Measurements from ENCODE around the gene ICAM3.

ICAM3 gene

DNA sequence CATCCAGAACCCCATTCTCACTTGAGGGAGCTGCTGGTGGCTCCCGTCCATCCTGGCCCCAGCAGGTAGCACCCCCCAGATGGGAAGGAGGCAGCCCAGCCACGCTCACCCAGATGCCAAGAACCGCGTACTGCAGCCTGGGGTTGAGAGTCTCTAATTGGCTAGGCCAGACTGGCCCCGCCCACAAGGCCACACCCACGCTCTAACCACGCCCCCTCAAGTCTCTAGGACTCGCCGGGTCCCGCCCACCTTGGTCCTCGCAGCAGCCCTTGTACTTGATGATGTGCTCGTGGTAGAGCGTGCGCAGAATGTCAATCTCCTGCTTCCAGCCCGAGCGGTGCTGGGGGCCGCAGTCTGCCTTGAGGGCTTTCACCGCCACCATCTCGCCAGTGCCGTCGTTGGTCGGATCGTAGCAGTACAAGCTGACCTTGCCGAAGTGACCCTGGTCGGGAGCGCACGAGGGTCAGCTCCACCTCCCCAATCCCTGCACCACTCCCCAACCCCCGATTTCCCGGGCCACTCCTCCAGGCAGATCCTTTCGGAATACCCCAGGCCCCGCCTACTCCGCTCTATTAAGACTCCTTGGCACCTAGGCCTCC is 14.5 kb upstream of the ICAM3 start:
- Histone ChIP-seq H3K27ac (ENCODE audit: low read depth, low read length) (no peak overlapping the region), H3K4me3 (ENCODE audit: insufficient read depth, low read length, poor library complexity, severe bottlenecking) (no peak overlapping the region), H3K9me2 (replicated peaks; ENCODE audit: insufficient read depth, low read length) (no peaks in the 10 kb centered on the region), H2AFZ (ENCODE audit: low read depth, low read length, severe bottlenecking) (no peak overlapping the region), H3K9ac (ENCODE audit: low read length) (no peak overlapping the region), H3K4me2 (ENCODE audit: low read depth, low read length, poor library complexity, severe bottlenecking) (no peak overlapping the region), H3K9me3 (ENCODE audit: insufficient read depth, low read length) (no peaks in the 10 kb centered on the region), H3K36me3 (ENCODE audit: low read length) (peaks cover 9% of the 10 kb centered on the region), H3K79me2 (ENCODE audit: insufficient read depth, low read length) (no peaks in the 10 kb centered on the region), H4K20me1 (ENCODE audit: low read depth, low read length) (no peaks in the 10 kb centered on the region), H3F3A (ENCODE audit: insufficient read depth) (no peaks in the 10 kb centered on the region), H3K27me3 (ENCODE audit: low read length) (no peaks in the 10 kb centered on the region)
- TF ChIP-seq, protein P1, sequence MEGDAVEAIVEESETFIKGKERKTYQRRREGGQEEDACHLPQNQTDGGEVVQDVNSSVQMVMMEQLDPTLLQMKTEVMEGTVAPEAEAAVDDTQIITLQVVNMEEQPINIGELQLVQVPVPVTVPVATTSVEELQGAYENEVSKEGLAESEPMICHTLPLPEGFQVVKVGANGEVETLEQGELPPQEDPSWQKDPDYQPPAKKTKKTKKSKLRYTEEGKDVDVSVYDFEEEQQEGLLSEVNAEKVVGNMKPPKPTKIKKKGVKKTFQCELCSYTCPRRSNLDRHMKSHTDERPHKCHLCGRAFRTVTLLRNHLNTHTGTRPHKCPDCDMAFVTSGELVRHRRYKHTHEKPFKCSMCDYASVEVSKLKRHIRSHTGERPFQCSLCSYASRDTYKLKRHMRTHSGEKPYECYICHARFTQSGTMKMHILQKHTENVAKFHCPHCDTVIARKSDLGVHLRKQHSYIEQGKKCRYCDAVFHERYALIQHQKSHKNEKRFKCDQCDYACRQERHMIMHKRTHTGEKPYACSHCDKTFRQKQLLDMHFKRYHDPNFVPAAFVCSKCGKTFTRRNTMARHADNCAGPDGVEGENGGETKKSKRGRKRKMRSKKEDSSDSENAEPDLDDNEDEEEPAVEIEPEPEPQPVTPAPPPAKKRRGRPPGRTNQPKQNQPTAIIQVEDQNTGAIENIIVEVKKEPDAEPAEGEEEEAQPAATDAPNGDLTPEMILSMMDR (IDR thresholded peaks at IDR 0.05; ENCODE audit: insufficient read depth, low read length, poor library complexity, severe bottlenecking), result no peak
- TF ChIP-seq EZH2phosphoT487 (conservative IDR thresholded peaks at IDR 0.05; ENCODE audit: low read length), result no peak

DNA sequence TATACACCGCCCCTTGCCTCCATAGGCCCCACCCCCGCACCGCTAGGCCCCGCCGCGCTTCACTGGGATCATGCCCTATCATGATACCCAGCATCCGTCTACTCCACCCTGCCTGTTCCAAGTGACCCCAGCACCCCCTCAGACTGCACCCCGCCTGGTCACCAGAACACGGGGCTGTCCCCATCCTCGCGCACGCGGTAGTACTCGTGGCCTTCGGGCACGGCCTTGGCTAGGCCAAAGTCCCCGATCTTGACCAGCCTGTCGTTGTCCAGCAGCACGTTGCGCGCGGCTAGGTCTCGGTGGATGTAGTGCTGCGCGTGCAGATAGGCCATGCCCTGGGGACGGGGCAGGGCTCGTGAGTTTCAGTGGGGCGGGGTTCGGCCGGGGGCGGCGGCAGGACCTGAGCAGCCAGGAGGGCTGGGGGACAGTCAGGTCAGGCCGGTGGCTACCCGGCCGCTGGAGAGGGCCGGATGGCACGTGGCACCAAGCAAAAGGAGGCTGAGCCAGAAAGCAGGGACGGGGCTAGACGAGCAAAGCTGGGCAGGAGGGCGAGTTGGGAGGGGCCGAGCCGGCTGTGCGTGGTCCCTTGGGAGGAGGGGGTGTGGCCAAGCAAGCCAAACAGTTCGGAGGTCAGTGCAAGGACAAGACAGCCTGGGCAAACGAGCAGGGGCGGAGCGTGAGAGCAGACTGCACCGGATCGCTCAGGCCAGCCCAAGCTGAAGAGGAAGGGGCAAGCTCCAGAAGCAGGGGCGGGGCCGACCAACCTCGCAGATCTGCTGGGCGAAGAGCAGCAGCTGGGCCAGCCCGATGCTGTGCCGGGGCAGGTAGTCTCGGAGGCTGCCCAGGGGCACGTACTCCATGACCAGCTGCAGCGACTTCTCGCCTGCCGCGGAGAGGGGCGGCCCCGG is 13.6 kb upstream of the ICAM3 start:
- no peaks in the 10 kb centered on the region for H3K27me3 ChIP-seq (ENCODE audit: low read length)
- H3K9me3 ChIP-seq (ENCODE audit: insufficient read depth, low read length), result no peaks in the 10 kb centered on the region
- H3K36me3 ChIP-seq (ENCODE audit: low read length), result peaks cover 9% of the 10 kb centered on the region
- H3F3A ChIP-seq (ENCODE audit: insufficient read depth), result 0 out of 2 replicates have a peak, but pooled peaks cover 1% of the 10 kb centered on the region
- no peaks in the 10 kb centered on the region for H4K20me1 ChIP-seq (ENCODE audit: low read depth, low read length)
- TF ChIP-seq, protein P1 (IDR thresholded peaks at IDR 0.05; ENCODE audit: insufficient read depth, low read length, poor library complexity, severe bottlenecking), result no peak
- TF ChIP-seq EZH2phosphoT487 (conservative IDR thresholded peaks at IDR 0.05; ENCODE audit: low read length), result no peak
- no peaks in the 10 kb centered on the region for H3K79me2 ChIP-seq (ENCODE audit: insufficient read depth, low read length)
- no peaks in the 10 kb centered on the region for H3K9me2 ChIP-seq (replicated peaks; ENCODE audit: insufficient read depth, low read length)
- no peak overlapping the region for H2AFZ ChIP-seq (ENCODE audit: low read depth, low read length, severe bottlenecking)
- H3K4me3 ChIP-seq (ENCODE audit: insufficient read depth, low read length, poor library complexity, severe bottlenecking), result no peak overlapping the region
- H3K4me2 ChIP-seq (ENCODE audit: low read depth, low read length, poor library complexity, severe bottlenecking), result no peak overlapping the region
- no peak overlapping the region for H3K9ac ChIP-seq (ENCODE audit: low read length)
- no peak overlapping the region for H3K27ac ChIP-seq (ENCODE audit: low read depth, low read length)

DNA sequence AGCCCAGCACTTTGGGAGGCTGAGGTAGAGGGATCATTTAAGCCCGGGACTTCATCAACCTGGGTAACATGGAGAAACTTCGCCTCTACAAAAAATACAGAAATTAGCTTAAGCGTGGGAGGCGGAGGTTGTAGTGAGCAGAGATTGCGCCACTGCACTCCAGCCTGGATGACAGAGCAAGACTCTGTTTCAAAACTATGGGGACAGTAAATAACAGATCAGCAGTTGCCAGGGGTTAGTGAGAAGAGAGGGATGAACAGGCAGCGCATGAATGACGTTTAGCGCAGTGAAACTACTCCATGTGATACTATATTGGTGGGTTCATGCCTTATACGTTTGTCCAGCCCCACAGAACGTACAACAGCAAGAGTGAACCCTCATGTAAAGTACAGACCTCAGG is 7.1 kb upstream of the ICAM3 start:
- Histone ChIP-seq H3F3A (ENCODE audit: insufficient read depth) (0 out of 2 replicates have a peak, but pooled peaks cover 4% of the 10 kb centered on the region), H3K4me3 (ENCODE audit: insufficient read depth, low read length, poor library complexity, severe bottlenecking) (no peak overlapping the region), H3K9me3 (ENCODE audit: insufficient read depth, low read length) (no peaks in the 10 kb centered on the region), H3K27ac (ENCODE audit: low read depth, low read length) (no peak overlapping the region), H2AFZ (ENCODE audit: low read depth, low read length, severe bottlenecking) (no peak overlapping the region), H3K9me2 (replicated peaks; ENCODE audit: insufficient read depth, low read length) (no peaks in the 10 kb centered on the region), H4K20me1 (ENCODE audit: low read depth, low read length) (no peaks in the 10 kb centered on the region), H3K9ac (ENCODE audit: low read length) (no peak overlapping the region), H3K27me3 (ENCODE audit: low read length) (no peaks in the 10 kb centered on the region), H3K79me2 (ENCODE audit: insufficient read depth, low read length) (no peaks in the 10 kb centered on the region), H3K4me2 (ENCODE audit: low read depth, low read length, poor library complexity, severe bottlenecking) (no peak overlapping the region), H3K36me3 (ENCODE audit: low read length) (no peaks in the 10 kb centered on the region)
- TF ChIP-seq, protein P1 (IDR thresholded peaks at IDR 0.05; ENCODE audit: insufficient read depth, low read length, poor library complexity, severe bottlenecking), result no peak
- no peak for TF ChIP-seq EZH2phosphoT487 (conservative IDR thresholded peaks at IDR 0.05; ENCODE audit: low read length)

Measured in SU-DHL-6 (cell line).